ENCODE data around the gene EMSY. TPM values are rescaled to one million over a fixed set of nuclear protein-coding genes. Genes with fewer than 3 reads are reported as not detected.
"Not testable (repeated sequence)": the region's sequence is repeated elsewhere in the genome, so short reads cannot be mapped to it uniquely, and the experiment has no call there.

EMSY gene
- polyA plus RNA-seq, 4 donors, result 23.0 to 36.4 (median 30.5) TPM

GRCh38 chr11:76562541-76562940 lies 117.7 kb downstream of the EMSY start:
- no peak for DNase-seq (ENCODE audit: low read depth in 4 of 4, low spot score in 2 of 4)

- DNase-seq (ENCODE audit: low read depth in 4 of 4, low spot score in 2 of 4), result no peak
These were observed 119.5 kb downstream of the EMSY start for GRCh38 chr11:76564364-76564763.

- no peak for DNase-seq (ENCODE audit: low read depth in 4 of 4, low spot score in 2 of 4)
These were observed 122.0 kb downstream of the EMSY start for GRCh38 chr11:76566811-76567210.

- no peak for DNase-seq (ENCODE audit: low read depth in 4 of 4, low spot score in 2 of 4)
These were observed 122.4 kb downstream of the EMSY start for GRCh38 chr11:76567261-76567660.

DNA sequence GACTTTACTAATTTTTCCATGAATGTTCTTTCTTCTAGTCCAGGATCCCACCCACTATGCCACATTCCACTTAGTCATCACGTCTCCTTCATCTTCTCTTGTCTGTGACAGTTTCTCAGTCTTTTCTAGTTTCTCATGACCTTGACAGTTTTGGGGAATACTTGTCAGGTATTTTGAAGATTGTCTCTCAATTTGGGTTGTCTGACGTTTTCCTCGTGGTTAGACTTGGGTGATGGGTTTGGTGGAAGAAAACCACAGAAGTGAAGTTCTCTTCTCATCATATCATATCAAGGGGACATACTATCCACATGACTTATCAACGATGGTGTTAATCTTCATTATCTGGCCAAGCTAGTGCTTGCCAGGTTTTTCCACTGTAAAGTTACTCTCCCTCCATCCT lies 123.3 kb downstream of the EMSY start:
- DNase-seq (ENCODE audit: low read depth in 4 of 4, low spot score in 2 of 4), result no peak

- no peak for DNase-seq (ENCODE audit: low read depth in 4 of 4, low spot score in 2 of 4)
These were observed 123.8 kb downstream of the EMSY start for GRCh38 chr11:76568621-76569020.

GRCh38 chr11:76572181-76572875 lies 127.5 kb downstream of the EMSY start:
- DNase-seq (ENCODE audit: low read depth in 4 of 4, low spot score in 2 of 4), result not testable (repeated sequence)

- DNase-seq (ENCODE audit: low read depth in 4 of 4, low spot score in 2 of 4), result no peak
These were observed 129.6 kb downstream of the EMSY start for GRCh38 chr11:76574406-76574805.

- no peak for DNase-seq (ENCODE audit: low read depth in 4 of 4, low spot score in 2 of 4)
These were observed 130.1 kb downstream of the EMSY start for GRCh38 chr11:76574879-76575278.

- peak in 1 of 4 donors; percentile 33 for DNase-seq (ENCODE audit: low read depth in 4 of 4, low spot score in 2 of 4)
These were observed 132.6 kb downstream of the EMSY start for GRCh38 chr11:76577226-76577920.

- DNase-seq (ENCODE audit: low read depth in 4 of 4, low spot score in 2 of 4), result no peak
These were observed 133.3 kb downstream of the EMSY start for GRCh38 chr11:76577921-76578653.

- DNase-seq (ENCODE audit: low read depth in 4 of 4, low spot score in 2 of 4), result peak in 3 of 4 donors; percentile 43 to 69 (median 56)
These were observed 133.8 kb downstream of the EMSY start for GRCh38 chr11:76578654-76579055.

- DNase-seq (ENCODE audit: low read depth in 4 of 4, low spot score in 2 of 4), result peak in 3 of 4 donors; percentile 40 to 53 (median 51)
These were observed 134.4 kb downstream of the EMSY start for GRCh38 chr11:76579056-76579751.

DNA sequence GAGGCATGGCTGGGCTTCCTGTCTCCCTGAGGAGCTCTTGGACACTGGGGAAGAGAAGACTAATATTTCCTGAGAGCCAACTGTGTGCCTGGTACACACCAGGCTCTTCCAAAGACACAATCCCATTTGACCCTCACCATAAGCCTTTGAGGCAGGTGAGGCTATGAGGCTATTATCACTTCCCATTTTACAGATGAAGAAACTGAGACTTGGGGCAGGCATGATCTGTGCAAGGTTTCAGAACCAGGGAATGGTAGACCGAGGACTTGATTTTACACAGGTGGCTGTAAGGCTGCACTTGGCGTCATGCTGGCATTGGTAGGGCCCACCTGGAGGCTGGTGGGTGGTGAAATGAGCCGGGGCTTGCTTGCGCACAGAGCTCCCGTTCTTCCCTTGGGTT lies 134.9 kb downstream of the EMSY start:
- DNase-seq (ENCODE audit: low read depth in 4 of 4, low spot score in 2 of 4), result no peak

GRCh38 chr11:76582471-76582870 lies 137.7 kb downstream of the EMSY start:
- not testable (repeated sequence) for DNase-seq (ENCODE audit: low read depth in 4 of 4, low spot score in 2 of 4)

DNA sequence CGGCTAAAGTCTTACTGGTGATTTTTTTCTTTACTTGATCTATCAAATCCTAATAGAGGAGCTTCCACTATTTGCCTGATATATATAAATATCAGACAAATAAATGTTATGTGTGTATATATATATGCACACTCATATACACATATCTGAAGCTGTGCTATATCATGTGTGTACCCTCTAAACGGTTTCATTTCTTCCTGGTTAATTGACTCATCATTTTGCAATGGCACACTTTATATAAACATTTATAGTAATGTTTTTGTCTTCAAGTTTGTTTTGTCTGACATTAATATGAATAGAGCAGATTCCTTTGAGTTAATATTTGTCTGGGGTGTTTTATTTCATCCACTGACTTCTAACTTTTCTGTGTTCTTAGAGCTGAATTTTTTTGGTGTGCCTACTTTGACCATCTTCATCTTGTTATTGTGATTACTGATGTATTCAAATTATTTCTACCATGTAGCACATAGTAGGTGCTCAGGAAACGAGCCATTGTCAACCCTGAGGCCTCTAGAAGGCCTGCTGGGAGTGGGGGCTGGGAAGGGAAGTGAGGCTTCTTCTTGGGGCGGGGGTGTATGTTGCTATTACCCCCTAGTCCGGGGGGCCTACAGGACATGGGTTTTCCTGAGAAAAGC lies 143.1 kb downstream of the EMSY start:
- no peak for DNase-seq (ENCODE audit: low read depth in 4 of 4, low spot score in 2 of 4)

- DNase-seq (ENCODE audit: low read depth in 4 of 4, low spot score in 2 of 4), result no peak
These were observed 143.9 kb downstream of the EMSY start for GRCh38 chr11:76588455-76589325.

- DNase-seq (ENCODE audit: low read depth in 4 of 4, low spot score in 2 of 4), result no peak
These were observed 144.7 kb downstream of the EMSY start for GRCh38 chr11:76589477-76589876.

All from left renal cortex interstitium (tissue), 4 donors.